Measurements from ENCODE around the gene CACNA1I. TPM values are rescaled to one million over a fixed set of nuclear protein-coding genes. Genes with fewer than 3 reads are reported as not detected.

The CACNA1I gene
- total RNA-seq, 2 experiments from 2014 or later, result 29.2 to 30.1 TPM

DNA sequence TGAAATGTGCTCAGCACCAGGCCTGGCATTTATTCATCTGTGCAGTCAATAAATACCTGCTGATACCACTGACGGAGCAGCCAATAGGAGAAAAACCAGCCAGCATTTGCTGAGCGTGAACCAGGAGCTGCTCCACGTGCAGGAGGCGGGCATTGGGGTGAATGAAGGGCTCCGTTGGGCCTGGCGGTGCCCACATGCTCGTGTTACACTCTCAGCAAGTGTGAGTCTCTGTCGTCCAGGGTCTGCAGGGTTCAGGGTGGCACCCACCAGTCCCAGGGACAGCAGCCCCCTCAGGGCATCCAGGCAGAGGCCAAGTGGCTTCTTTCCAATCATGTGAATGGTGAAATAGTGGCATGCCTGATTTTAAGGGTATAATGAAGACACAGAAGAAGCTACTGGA lies 33.8 kb upstream of the CACNA1I start:
- no peaks in the 10 kb centered on the region for H3K27me3 ChIP-seq (ENCODE audit: control insufficient read depth in 1 of 2, insufficient read depth in 2 of 2, low read length in 2 of 2)
- Mint-ChIP-seq H3K4me1 (ENCODE audit: low read depth) (peaks cover 22% of the 10 kb centered on the region), H3K27ac (no peak overlapping the region), H3K4me3 (no peak overlapping the region), H3K36me3 (ENCODE audit: low read depth) (peaks cover 10% of the 10 kb centered on the region), H3K9me3 (no peaks in the 10 kb centered on the region), H3K27me3 (no peaks in the 10 kb centered on the region)
- H3K9me3 ChIP-seq (ENCODE audit: control insufficient read depth in 1 of 2, insufficient read depth in 1 of 2, low read length in 2 of 2), result no peaks in the 10 kb centered on the region
- no peak for DNase-seq
- no peak for ATAC-seq (ENCODE audit: poor library complexity)
- POLR2A ChIA-PET, result no interaction called here
- no peak overlapping the region for H3K27ac ChIP-seq (ENCODE audit: low read depth in 1 of 2, low read length in 2 of 2)
- H3K4me1 ChIP-seq (ENCODE audit: insufficient read depth, low read length), result peaks cover 24% of the 10 kb centered on the region
- intact Hi-C loops (cut with DNase I, micrococcal nuclease), result loop anchor here (5.0 to 10.0 kb wide), 3 partner anchors 86 to 638 kb away; partner anchors contain the start of gene TNRC6B (in 2 of the 2)
- no peak overlapping the region for H3K4me3 ChIP-seq (ENCODE audit: low read length)
- CTCF ChIA-PET, result no interaction called here
- TF ChIP-seq, protein P1, sequence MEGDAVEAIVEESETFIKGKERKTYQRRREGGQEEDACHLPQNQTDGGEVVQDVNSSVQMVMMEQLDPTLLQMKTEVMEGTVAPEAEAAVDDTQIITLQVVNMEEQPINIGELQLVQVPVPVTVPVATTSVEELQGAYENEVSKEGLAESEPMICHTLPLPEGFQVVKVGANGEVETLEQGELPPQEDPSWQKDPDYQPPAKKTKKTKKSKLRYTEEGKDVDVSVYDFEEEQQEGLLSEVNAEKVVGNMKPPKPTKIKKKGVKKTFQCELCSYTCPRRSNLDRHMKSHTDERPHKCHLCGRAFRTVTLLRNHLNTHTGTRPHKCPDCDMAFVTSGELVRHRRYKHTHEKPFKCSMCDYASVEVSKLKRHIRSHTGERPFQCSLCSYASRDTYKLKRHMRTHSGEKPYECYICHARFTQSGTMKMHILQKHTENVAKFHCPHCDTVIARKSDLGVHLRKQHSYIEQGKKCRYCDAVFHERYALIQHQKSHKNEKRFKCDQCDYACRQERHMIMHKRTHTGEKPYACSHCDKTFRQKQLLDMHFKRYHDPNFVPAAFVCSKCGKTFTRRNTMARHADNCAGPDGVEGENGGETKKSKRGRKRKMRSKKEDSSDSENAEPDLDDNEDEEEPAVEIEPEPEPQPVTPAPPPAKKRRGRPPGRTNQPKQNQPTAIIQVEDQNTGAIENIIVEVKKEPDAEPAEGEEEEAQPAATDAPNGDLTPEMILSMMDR (IDR thresholded peaks at IDR 0.05), result no peak
- no peaks in the 10 kb centered on the region for H3K36me3 ChIP-seq (ENCODE audit: insufficient read depth, low read length)

DNA sequence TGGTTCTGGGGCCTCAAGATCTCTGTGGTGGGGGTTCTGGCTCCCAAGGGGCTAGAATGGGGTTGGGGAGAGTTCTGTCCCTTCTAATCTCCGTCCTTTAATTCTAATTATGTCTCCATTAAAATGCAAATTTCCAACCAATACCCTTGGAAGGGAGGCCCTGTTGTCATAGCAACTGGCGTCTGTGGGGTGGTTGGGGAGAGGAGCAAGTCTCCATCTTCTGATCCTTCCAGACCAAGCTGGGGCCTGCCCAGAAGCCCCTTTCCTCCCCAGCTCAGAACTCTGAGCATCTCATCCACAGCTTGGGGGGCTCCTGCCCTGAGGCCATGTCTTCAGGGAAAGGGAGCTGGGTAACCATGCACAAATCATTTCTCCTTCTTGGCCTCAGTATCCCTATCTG lies 32.6 kb upstream of the CACNA1I start:
- H3K27ac ChIP-seq (ENCODE audit: low read depth in 1 of 2, low read length in 2 of 2), result no peak overlapping the region
- H3K4me1 ChIP-seq (ENCODE audit: insufficient read depth, low read length), result peaks cover 19% of the 10 kb centered on the region
- no peaks in the 10 kb centered on the region for H3K9me3 ChIP-seq (ENCODE audit: control insufficient read depth in 1 of 2, insufficient read depth in 1 of 2, low read length in 2 of 2)
- ChIA-PET CTCF (no interaction called here), POLR2A (no interaction called here)
- TF ChIP-seq, protein P1 (IDR thresholded peaks at IDR 0.05), result no peak
- Mint-ChIP-seq H3K36me3 (ENCODE audit: low read depth) (no peaks in the 10 kb centered on the region), H3K9me3 (no peaks in the 10 kb centered on the region), H3K4me3 (no peak overlapping the region), H3K4me1 (ENCODE audit: low read depth) (peaks cover 9% of the 10 kb centered on the region), H3K27me3 (peaks cover 1% of the 10 kb centered on the region), H3K27ac (no peak overlapping the region)
- no peaks in the 10 kb centered on the region for H3K27me3 ChIP-seq (ENCODE audit: control insufficient read depth in 1 of 2, insufficient read depth in 2 of 2, low read length in 2 of 2)
- no peak overlapping the region for H3K4me3 ChIP-seq (ENCODE audit: low read length)
- DNase-seq (no peak), ATAC-seq (ENCODE audit: poor library complexity) (no peak)
- H3K36me3 ChIP-seq (ENCODE audit: insufficient read depth, low read length), result no peaks in the 10 kb centered on the region
- intact Hi-C loops (cut with DNase I, micrococcal nuclease), result loop anchor here (5.0 to 10.0 kb wide), 3 partner anchors 84 to 637 kb away; partner anchors contain the start of gene TNRC6B (in 2 of the 2)

DNA sequence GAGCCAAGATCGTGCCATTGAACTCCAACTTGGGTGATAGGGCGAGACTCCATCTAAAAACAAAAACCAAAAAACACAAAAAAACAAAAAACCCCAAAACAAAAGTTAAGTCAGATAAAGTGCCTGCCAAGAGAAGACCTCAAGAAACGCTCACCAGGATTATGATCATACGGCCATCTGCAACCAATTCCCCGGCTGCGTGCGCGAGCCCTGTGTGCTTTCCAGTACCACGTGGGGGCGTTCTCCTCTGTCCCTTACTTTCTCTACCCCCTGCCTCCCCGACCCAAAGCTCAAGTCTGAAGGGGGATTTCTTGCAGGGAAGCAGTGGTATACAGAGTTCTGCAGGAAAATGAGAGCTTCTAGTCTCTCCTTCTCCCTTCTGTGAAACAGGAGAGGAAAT lies 27.5 kb upstream of the CACNA1I start:
- ChIA-PET CTCF (no interaction called here), POLR2A (interaction anchor here (0.6 kb wide), 1 partner anchor 438 kb away, joined by 5 read pairs; no protein-coding TSS in a partner anchor)
- Mint-ChIP-seq H3K4me3 (no peak overlapping the region), H3K4me1 (ENCODE audit: low read depth) (peaks cover 13% of the 10 kb centered on the region), H3K27ac (no peak overlapping the region), H3K27me3 (peaks cover 37% of the 10 kb centered on the region), H3K36me3 (ENCODE audit: low read depth) (no peaks in the 10 kb centered on the region), H3K9me3 (no peaks in the 10 kb centered on the region)
- no peak overlapping the region for H3K27ac ChIP-seq (ENCODE audit: low read depth in 1 of 2, low read length in 2 of 2)
- TF ChIP-seq, protein P1 (IDR thresholded peaks at IDR 0.05), result no peak
- no peaks in the 10 kb centered on the region for H3K36me3 ChIP-seq (ENCODE audit: insufficient read depth, low read length)
- H3K9me3 ChIP-seq (ENCODE audit: control insufficient read depth in 1 of 2, insufficient read depth in 1 of 2, low read length in 2 of 2), result peaks cover 0 to 13% of the 10 kb centered on the region in 2 experiments
- peak in 3 of 14 experiments; percentile 45 to 54 (median 53) for DNase-seq
- H3K27me3 ChIP-seq (ENCODE audit: control insufficient read depth in 1 of 2, insufficient read depth in 2 of 2, low read length in 2 of 2), result peaks cover 7 to 8% of the 10 kb centered on the region in 2 experiments
- peaks cover 12% of the 10 kb centered on the region for H3K4me1 ChIP-seq (ENCODE audit: insufficient read depth, low read length)
- peak; percentile 51 for ATAC-seq (ENCODE audit: poor library complexity)
- intact Hi-C loops (cut with DNase I, micrococcal nuclease), result no loop called here
- H3K4me3 ChIP-seq (ENCODE audit: low read length), result no peak overlapping the region
